Body of pancreas (tissue), 4 donors: Measurements from ENCODE around the gene ALX4. TPM values are rescaled to one million over a fixed set of nuclear protein-coding genes. Genes with fewer than 3 reads are reported as not detected.

ENCODE experiments used
- ATAC-seq: fragments of 150-250 bp; one replicate; pipeline ENCODE4 v1.9.1; 2016
- DNase-seq, 4 donors: peaks; one replicate each; pipeline ENCODE4 v3.0.0-alpha.2; 2019
- H3K27ac ChIP-seq, 4 donors: fragments of 200-600 bp; sonication (generic); 1 replicate in 3 of 4; 2 replicates in 1 of 4; pipeline versions ENCODE4 v1.5.1 to v1.6.1; 2016 to 2019; ENCODE audit warnings: mild to moderate bottlenecking in 1 of 4, mixed read lengths in 1 of 4, moderate library complexity in 1 of 4
- H3K27me3 ChIP-seq, 2 donors: fragments of 200-600 bp; sonication (generic); one replicate each; pipeline ENCODE4 v1.6.0; 2016; ENCODE audit warnings: mild to moderate bottlenecking in 1 of 2
- H3K36me3 ChIP-seq, 2 donors: fragments of 200-600 bp; sonication (generic); replicated peaks in 1 of 2; 2 replicates each; pipeline ENCODE4 v1.5.1; 2016; ENCODE audit warnings: low read depth in 2 of 2; ENCODE audit not compliant: insufficient read depth in 1 of 2
- H3K4me1 ChIP-seq: fragments of 200-600 bp; sonication (generic); one replicate; pipeline ENCODE4 v1.6.0; 2016
- H3K4me3 ChIP-seq, 2 donors: fragments of 200-600 bp; sonication (generic); 1 replicate in 1 of 2; 2 replicates in 1 of 2; pipeline ENCODE4 v1.5.1; 2016 to 2019
- H3K9me3 ChIP-seq, 3 donors: fragments of 200-600 bp; sonication (generic); 1 replicate in 2 of 3; 2 replicates in 1 of 3; pipeline ENCODE4 v1.5.1; 2016
- POLR2A ChIP-seq, 3 donors: fragments of 450-650 bp; IDR thresholded peaks; one replicate each; pipeline ENCODE4 v1.6.1; 2016; ENCODE audit warnings: antibody characterized with exemption in 3 of 3, mild to moderate bottlenecking in 2 of 3
- WGBS, 2 donors: methylation state at CpG; one replicate each; pipeline ENCODE4 v1.1.5; 2017; 5-methylcytosine and 5-hydroxymethylcytosine counted together
- intact Hi-C: fragments of 100-400 bp; cut with DNase I; formaldehyde crosslinking; loops from one replicate; pipeline ENCODE4 v1.15.1; 2023
- total RNA-seq, 2 donors: library from RNA; depleted of rRNA; stranded (reverse); fragments of >200 nt; gene quantifications; one replicate each; pipeline ENCODE4 v1.1.0, GENCODE V29; 2016
- TF ChIP-seq, protein P1 (sequence below), 7 experiments: fragments of 450-650 bp in 4 of 7; fragments of 200-600 bp in 3 of 7; sonication (generic) in 3 of 7; IDR thresholded peaks; one replicate each; pipeline ENCODE4 v1.5.1; 2016 to 2019; ENCODE audit warnings: antibody characterized with exemption in 7 of 7

ALX4 gene
- total RNA-seq, 2 donors from 2014 or later = not detected

DNA sequence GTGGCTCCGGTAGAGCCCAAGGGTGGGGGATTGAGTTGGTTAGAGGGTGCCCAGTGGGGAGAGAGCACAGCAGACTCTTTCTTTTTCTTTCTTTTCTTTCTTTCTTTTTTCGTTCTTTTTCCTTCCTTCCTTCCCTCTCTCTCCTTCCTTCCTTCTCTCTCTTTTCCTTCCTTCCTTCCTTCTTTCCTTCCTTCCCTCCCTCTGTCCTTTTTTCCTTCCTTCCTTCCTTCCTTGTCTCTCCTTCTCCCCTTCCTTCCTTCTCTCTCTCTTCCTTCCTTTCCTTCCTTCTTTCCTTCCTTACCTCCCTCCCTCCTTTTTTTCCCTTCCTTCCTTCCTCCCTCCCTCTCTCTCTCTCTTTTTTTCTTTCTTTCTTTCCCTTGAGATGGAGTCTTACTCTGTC is 4.8 kb upstream of the ALX4 start:
- no peak overlapping the region for H3K27ac ChIP-seq
- peaks cover 28% of the 10 kb centered on the region for H3K4me1 ChIP-seq
- DNase-seq = no peak
- peaks cover 0 to 64% of the 10 kb centered on the region in 2 donors for H3K27me3 ChIP-seq
- H3K9me3 ChIP-seq = no peaks in the 10 kb centered on the region
- H3K4me3 ChIP-seq = no peak overlapping the region
- intact Hi-C loops = no loop called here
- ATAC-seq = no peak
- TF ChIP-seq POLR2A (IDR thresholded peaks at IDR 0.05) = no peak
- TF ChIP-seq, protein P1, sequence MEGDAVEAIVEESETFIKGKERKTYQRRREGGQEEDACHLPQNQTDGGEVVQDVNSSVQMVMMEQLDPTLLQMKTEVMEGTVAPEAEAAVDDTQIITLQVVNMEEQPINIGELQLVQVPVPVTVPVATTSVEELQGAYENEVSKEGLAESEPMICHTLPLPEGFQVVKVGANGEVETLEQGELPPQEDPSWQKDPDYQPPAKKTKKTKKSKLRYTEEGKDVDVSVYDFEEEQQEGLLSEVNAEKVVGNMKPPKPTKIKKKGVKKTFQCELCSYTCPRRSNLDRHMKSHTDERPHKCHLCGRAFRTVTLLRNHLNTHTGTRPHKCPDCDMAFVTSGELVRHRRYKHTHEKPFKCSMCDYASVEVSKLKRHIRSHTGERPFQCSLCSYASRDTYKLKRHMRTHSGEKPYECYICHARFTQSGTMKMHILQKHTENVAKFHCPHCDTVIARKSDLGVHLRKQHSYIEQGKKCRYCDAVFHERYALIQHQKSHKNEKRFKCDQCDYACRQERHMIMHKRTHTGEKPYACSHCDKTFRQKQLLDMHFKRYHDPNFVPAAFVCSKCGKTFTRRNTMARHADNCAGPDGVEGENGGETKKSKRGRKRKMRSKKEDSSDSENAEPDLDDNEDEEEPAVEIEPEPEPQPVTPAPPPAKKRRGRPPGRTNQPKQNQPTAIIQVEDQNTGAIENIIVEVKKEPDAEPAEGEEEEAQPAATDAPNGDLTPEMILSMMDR (IDR thresholded peaks at IDR 0.05) = no peak
- H3K36me3 ChIP-seq = no peaks in the 10 kb centered on the region
- WGBS, 2 donors = 6 to 16% methylated on average over 2 of the region's 2 CpGs

DNA sequence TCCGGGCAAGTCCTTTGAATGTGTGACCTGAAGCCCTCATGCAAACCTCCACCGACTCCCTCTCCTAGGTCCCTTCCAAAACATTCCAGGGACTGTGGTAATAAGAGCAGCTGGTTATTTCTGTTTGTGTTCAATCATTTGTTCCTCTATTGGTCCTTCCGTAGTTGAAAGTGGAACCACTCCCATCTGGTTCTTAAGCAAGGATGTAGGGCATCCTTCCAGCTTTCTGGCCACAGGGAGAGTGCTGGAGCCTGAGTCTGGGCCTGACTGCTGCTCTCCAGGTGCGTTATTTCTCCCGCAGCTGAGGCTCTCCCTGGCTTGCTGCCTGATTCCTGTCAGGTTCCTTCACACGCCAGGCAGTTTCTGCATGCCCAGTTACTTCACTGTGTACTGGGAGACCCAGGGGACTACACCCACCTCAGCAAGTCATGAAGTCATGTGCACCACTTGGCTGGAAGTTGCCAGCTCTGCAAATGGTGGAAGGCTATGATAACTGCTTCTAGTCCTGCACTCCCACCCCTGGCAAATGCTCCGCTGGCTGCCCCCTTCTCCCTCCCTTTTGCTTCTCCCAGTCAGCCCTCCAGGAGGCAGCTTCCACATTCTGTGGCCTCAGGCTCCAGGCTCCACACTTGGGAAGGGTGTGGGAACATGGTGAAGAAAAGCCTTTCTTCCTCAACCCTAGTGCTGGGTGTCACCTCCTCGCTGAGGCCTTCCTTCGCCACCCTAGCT is 4.0 kb upstream of the ALX4 start:
- no peaks in the 10 kb centered on the region for H3K9me3 ChIP-seq
- ATAC-seq (no peak), DNase-seq (no peak)
- H3K36me3 ChIP-seq = no peaks in the 10 kb centered on the region
- H3K27me3 ChIP-seq = peaks cover 0 to 68% of the 10 kb centered on the region in 2 donors
- peaks cover 36% of the 10 kb centered on the region for H3K4me1 ChIP-seq
- 13 to 14% methylated on average over 9 of the region's 9 CpGs for WGBS, 2 donors
- H3K27ac ChIP-seq = no peak overlapping the region
- no peak overlapping the region for H3K4me3 ChIP-seq
- no peak for TF ChIP-seq POLR2A (IDR thresholded peaks at IDR 0.05)
- TF ChIP-seq, protein P1 (IDR thresholded peaks at IDR 0.05) = no peak
- intact Hi-C loops = no loop called here

DNA sequence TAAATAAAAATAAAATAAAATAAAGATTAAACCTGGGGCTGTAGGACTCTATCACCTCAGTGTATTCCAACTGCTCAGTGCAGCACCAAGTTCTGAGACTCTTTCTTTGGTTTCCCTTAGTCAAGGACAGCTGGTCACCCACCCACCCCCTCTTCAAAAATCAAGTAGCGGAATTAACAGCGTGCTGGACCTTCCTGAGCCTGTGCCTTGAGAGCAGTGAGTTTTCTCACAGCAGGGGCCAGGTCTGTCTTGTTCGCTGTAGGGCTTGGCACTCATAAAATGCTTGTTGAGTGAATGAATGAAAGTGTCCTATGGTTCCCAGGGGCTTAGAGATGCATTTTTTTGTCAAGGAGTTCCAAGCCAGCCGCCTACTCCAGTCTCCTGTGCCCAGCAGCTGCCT is 2.9 kb upstream of the ALX4 start:
- ATAC-seq (no peak), DNase-seq (no peak)
- H3K4me1 ChIP-seq = peaks cover 39% of the 10 kb centered on the region
- H3K4me3 ChIP-seq = no peak overlapping the region
- intact Hi-C loops = no loop called here
- no peak overlapping the region for H3K27ac ChIP-seq
- H3K36me3 ChIP-seq = no peaks in the 10 kb centered on the region
- no peaks in the 10 kb centered on the region for H3K9me3 ChIP-seq
- WGBS, 2 donors = 12 to 15% methylated on average over 3 to 4 of the region's 4 CpGs
- TF ChIP-seq, protein P1 (IDR thresholded peaks at IDR 0.05) = no peak
- TF ChIP-seq POLR2A (IDR thresholded peaks at IDR 0.05) = no peak
- peaks cover 0 to 71% of the 10 kb centered on the region in 2 donors for H3K27me3 ChIP-seq

DNA sequence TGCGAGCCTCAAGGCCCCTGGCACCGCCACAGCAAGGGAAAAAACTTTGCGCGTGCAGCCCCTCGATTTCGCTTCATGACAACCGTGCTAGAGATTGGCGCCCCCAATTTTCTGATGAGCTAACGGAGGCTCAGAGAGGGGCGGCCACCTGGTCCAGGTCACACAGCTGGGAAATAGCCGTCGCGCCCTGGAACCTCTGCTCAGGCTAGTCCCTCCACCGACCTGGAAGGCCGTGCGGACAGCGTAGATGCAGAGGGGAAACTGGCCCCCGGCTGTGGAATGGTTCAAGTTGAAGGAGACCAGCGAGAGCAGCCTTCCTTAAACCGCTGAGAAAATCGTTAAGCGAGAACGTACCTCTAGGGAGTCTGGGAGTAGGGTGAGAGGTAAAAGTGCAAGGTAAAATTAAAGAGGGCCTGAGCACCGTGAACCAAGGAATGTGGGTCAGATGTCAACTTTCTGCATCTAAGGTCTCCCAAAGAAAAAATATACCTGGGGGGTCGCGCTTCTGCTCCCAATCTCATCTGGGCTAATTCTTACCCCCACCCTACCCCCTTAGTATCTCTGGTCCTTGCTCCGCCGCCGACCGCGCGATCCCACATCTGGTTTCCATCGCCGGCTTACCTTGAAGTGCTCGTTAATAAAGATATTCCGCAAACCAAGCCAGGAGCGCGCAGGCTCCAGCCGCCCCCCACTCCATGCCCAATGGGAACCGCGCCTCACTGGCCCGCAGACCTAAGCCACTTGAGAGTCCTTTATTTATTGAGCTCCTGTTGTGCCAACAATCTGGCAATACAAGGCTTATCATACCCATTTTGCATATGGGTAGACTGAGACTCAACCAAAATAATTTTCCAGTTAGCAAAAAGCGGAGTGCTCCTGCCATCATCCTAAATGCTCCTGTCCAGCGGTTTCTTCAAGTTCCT is 1.7 kb upstream of the ALX4 start:
- Histone ChIP-seq H3K27ac (no peak overlapping the region), H3K4me3 (no peak overlapping the region), H3K4me1 (peaks cover 30% of the 10 kb centered on the region), H3K36me3 (no peaks in the 10 kb centered on the region), H3K27me3 (peaks cover 0 to 61% of the 10 kb centered on the region in 2 donors), H3K9me3 (no peaks in the 10 kb centered on the region)
- DNase-seq (no peak), ATAC-seq (no peak)
- intact Hi-C loops = no loop called here
- no peak for TF ChIP-seq POLR2A (IDR thresholded peaks at IDR 0.05)
- TF ChIP-seq, protein P1 (IDR thresholded peaks at IDR 0.05) = no peak
- WGBS, 2 donors = 7 to 8% methylated on average over 38 to 44 of the region's 44 CpGs
